Medulla oblongata (tissue), 1 donor: ENCODE data around the gene ZNF688.
"Not testable (repeated sequence)": the region's sequence is repeated elsewhere in the genome, so short reads cannot be mapped to it uniquely, and the experiment has no call there.

Experiments used
- DNase-seq: peaks from one replicate; pipeline ENCODE4 v3.0.0-alpha.2; 2015; ENCODE audit errors: extremely low spot score

ZNF688 gene

DNA sequence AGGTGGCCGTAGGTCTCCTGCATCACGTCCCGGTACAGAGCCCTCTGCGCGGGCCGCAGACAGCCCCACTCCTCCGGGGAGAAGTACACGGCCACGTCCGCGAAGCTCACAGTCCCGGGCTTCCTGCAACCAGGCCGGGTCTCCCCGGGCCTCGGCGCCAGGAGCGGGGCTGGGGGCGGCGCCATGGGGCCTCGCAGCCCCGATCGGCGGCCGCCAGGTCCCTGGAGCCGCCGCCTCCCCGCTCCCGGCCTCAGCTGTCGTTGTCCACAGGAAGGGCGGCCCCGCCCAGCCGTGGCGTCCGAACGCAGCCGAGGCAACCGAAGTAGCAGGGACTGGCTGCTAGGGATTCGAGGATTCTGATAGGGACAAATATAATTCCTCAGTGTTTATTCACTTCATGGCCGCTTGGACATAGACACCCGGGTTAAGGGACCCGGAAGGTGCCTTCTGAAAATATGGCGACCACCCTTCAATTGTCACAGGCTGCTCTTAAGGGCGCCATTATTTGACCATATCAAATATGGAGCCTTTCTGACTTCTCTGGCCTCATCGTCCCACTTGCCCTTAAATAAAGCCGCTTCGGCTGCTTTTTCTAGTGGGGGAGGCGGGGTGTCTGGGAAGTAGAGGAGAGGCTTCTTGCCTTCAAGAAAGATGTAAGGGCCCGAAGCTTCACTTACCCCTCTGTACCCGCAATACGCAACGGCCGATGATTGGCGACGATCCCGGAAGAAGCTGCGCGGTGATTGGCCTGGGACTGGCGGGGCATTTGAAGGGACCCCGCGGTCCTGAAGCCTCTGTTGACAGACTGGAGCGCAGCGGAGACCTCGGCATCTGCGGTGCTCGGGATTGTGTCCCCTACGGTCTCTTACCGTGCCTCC is at the start of gene ZNF688:
TSS of gene ZNF688 (minus strand) at position 270 of the 878 bp plus-strand sequence. CDS start at position 185, 85 bp downstream.
- DNase-seq, result peak; percentile 99

DNA sequence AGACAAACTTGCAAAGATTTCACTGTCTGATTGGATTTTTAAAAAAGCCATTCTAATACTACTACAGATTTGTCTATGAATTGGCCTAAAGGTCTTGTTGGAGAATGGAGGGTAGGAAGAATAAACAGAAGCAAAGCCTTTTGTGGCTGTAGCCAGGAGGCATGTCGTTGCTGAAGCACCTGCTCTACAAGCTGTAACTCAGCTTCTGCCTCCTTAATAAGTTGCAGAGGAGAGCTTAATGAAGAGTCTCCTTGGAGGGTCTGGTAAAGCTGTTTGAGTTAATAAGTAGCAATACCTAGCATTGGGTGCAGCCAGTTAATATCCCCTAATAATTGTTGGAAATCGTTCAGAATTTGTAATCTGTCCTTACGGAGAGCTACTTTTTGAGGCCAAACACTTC is 48.7 kb upstream of the ZNF688 start:
- no peak for DNase-seq

DNA sequence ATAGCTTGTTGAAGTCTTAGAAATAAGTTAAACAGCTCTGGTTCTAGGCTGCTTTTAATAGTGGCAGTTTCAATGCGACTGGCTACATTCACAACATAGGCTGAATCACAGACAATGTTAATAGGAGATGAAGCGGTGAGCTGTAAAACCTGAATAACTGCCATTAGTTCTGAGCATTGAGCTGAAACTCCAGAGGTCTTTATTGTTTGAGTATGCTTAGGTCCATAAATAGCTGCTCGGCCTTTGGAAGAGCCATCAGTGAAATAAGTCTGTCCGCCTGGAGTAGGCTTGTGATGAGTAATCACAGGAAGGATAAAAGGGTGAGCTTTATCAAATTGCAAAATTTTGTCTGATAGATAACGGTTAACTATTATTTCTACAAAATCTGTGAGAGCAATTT is 48.1 kb upstream of the ZNF688 start:
- DNase-seq, result no peak

DNA sequence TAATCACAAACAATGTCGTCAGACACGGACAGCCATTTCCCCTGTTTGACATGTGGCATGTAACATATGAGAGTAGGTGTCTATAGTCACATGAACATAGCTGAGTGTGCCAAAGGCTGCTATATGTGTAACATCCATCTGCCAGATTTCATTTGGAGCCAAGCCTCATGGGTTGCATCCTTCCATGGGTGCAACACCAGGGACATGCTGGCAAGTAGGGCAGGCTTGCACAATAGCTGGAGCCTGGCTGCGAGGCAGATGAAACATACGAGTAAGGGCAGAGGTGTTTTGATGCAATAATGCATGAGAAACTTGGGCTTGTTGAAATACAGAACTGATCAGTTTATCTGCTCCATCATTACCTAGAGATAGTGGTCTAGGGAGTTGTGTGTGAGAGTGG is 47.7 kb upstream of the ZNF688 start:
- DNase-seq, result no peak

DNA sequence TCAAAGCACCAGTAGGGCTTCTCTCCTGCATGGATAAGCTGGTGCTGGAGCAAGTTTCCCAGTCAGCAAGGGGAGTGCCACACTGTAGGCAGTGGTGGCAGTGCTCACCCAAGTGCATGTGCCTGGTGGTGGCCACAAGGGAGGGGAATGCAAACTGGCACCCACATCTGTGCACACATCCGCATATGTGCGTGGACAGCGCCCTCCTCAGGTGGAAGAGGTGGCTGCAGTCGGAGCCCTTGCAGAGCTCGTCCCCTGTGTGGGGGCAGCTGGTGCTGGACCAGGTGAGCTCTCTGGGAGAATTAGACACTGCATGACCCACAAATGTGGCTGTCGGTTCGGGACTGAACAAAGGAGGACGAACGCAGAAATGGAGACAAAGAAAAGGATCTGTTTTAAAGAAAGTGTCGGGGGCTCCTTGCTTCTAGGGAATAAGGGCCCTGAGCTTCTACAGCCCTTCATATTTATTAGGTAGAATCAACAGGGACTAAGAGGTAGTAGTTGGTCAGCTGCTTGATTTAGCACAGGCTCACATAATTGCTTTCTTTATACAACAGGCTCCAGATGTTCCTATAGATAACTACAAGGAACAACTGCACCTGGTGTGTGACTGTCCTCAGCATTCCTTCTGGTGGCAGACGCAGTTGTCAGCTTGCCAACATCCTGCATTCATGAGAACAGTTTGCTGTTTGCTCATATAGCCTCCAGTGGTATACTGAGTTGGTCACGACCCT is 44.0 kb upstream of the ZNF688 start:
- peak; percentile 54 for DNase-seq

DNA sequence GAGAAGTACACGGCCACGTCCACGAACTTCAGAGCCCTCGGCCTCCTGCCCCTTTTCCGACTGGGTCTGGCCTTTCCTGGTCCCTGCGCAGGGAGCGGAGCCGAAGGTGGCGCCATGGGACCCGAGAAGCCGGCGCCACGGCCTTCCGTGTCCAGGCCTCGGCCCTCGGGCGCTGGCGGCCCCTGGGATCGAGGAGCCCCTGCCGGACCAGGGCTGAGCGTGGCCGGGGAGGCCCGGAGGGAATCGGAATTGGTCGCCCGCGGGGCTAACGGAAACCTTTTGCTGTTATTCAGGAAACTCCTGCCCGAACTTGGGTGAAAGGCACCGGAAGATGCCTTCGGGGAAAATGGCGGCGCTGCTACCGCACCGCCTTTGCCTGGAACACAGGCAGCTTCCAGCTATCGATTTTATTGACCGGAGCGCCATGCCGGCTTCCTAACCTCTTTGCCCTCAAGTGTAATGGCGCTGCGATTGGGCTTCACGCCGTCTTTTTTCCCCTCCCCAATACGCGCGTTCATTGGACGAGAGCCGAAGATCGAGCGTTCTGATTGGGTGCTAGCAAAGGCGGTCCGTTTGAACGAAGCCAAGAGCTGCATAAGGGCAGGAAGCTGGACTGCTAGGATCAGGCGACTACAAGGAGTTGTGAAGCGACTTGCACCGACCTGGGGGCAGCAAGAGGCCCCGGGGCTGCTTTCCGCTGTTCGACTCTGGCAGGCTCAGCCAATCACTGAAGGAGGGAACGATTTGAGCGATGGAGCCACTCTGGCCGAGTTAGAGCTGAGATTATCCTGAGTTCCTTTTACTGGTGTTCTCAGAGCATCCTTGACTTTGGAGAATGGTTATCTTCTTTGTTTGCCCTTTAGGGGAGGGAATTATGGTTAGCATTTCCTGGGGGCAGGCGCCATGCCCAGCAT is 38.7 kb upstream of the ZNF688 start, which contains the start of gene ZNF689:
TSS of gene ZNF689 (minus strand) at position 464 of the 914 bp plus-strand sequence. CDS start at position 116, 348 bp downstream.
- DNase-seq, result peak; percentile 99

DNA sequence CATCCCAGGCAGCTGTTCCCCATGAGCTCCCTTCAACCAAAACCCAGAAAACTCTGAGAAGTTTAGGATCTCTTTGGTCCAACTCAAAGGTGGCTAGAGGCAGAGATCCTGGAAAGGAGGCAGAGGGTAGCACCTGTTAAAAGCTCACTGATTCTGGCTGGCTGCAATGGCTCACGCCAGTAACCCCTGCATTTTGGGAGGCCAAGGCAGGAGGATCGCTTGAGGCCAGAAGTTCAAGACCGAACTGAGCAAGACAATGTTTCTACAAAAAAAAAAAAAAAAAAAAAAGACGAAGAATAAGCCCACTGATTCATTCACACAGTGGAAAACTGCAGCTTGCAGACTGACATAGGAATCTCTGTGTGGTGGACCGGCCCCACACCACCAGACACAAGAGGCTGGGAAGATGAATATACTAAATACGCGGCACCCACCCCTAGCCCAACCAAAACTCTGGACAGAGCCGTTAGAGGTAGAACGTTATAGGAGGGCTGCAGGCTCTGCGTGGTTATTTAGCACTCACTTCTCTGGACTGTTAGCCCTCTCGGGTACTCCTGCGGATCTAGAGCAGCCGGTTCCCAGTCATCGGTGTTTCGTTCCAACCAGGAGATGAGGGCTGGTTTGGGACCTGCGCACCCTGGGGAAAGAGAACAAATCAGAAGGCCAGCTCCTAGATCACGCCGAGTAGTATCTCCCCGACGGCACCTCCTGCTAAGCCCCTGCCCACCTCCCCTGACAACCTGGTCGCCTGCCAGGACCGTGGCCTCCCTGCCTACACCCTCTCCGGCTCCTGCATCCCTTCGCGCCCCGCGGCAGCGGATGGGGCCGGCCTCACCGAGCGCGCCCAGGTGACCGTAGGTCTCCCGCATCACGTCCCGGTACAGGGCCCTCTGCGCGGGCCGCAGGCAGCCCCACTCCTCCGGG is 37.8 kb upstream of the ZNF688 start:
- peak; percentile 24 for DNase-seq

DNA sequence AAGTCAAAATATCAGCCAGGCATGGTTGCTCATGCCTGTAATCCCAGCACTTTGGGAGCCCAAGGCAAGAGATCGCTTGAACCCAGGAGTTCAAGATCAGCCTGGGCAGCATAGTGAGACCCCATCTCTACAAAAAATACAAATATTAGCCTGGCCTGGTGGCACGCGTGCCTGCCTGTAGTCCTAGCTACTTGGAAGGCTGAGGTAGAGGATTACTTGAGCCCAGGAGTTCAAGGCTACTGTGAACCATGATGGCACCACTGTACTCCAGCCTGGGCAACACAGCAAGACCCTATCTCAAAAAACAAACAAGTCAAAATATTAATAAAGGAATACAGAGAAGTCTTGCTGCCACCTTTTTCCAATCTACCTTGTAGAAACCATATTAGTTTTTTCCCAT is 34.5 kb upstream of the ZNF688 start:
- DNase-seq, result no peak

DNA sequence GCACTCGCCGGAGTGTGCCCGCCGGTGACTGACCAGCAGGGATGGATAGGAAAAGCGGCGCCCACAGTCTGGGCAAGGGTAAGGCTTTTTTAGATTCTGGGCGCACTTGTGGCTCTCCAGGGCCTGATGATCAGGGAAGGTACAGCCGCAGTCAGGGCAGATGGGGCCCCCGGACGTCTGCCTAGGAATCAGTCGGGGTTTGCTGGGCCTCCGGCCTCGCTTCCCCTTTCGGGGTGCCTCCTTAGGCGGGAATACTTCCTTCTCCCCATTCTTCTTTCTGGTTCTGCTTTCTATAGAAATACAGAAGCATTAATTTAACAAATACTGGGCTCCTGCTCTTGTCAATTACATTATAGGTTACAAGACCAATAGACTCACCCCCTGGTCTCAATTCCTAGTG is 33.6 kb upstream of the ZNF688 start:
- DNase-seq, result peak; percentile 42

DNA sequence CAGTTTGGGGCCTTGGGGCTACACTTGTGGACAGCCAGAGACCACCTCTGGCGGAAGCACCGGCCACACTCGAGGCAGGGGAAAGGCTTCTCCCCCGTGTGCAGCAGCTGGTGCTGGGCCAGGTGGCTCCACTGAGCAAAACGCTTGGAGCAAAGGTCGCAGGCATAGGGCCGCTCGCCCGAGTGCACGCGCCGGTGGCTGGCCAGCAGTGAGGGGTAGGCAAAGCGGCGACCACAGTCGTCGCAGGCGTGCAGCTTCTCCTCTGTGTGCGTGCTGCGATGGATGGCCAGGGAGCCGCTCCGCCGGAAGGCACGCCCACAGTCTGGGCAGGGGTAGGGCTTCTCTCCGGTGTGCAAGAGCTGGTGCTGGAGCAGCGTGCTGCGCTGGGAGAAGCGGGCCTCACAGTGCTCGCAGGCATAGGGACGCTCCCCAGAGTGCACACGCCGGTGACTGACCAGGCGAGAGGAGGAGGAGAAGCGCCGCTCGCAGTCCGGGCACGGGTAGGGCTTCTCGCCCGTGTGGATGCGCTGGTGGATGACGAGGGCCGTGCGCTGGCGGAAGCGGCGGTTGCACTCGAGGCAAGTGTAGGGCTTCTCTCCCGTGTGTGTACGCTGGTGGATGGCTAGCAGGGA is 32.9 kb upstream of the ZNF688 start:
- no peak for DNase-seq

DNA sequence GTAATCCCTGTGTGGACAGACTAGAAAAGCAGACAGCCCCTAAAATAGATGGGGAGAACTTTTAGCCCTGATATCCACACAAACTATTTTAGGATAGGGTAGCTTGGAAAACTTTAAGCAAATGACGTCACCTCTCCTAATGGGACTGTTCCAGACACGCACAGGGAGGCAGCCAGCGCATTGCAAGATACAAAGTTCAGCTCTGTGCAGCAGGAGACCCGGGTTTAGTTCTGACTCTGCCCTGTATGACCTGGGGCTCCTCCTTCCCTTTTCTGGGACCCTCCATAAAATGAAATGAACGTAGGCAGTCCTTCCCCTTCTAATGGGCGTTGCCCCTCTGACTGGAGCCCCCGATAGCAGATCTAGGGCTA is 32.4 kb upstream of the ZNF688 start:
- DNase-seq, result no peak

DNA sequence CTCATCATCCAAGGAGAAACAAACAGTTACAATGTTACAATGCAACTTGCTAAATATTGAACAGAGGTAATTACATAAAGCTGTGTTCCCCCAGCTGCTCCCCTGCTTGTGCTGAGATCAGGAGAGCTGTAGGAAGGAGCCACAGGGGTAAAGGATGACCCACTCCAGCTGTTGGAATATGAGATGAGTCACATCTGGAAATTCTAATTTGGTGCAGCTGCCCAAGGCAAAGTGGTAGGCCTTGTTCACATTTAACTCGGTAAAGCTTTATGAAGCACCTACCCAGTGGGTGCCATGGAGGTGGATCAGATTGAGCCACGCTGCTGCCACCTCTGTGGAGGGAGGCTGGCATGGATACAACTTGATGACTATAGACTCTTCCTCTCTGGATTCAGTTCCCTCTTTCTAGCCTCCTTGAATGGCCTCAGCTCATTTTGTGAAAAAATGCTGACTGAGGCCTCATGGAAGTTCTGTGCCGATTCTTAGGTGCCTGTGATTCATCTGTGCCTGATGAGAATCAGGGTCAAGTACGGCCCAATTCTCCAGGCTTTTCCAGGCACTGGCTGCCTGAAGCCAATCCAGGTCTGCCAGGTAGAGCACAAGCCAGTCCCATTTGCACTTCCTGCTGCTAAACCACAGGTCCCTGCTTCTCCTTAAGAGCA is 31.2 kb upstream of the ZNF688 start:
- peak; percentile 39 for DNase-seq

DNA sequence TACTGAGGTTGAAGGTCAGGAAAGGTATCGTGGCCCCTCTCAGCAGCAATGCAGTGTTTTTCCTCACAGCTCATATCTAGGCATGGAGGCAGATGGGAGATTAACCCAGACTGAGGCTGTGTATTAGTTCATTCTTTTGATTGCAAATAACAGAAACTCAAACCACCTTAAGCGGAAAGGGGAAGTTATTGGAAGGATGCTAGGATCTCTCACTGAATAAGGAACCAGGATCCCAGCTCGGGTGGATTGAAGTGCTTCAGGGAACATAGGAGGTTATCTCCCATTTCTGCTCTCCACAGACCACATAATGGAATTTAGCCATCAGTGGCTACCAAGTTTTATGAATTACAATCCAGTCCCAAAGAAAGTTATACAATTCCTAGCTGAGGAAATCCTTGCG is 30.5 kb upstream of the ZNF688 start:
- DNase-seq, result no peak

DNA sequence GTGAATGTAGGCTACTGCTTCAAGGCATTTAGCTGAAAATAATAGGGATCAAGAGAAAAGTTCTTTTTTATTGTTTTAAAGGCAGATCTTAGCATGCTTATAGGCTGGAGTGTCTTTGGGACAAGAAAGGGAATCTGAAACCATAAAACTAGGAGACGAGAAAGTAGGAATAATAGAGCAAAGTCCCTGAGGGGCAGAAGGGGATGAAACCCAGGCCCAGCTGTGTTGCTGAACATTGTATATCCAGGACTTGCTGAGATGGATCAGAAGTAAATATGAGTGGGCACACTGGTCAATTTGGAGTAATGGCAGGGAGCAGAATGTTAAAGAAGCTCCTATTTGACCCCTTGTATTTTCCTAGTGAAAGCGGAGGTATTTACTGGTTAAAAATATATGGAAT is 29.4 kb upstream of the ZNF688 start:
- no peak for DNase-seq

DNA sequence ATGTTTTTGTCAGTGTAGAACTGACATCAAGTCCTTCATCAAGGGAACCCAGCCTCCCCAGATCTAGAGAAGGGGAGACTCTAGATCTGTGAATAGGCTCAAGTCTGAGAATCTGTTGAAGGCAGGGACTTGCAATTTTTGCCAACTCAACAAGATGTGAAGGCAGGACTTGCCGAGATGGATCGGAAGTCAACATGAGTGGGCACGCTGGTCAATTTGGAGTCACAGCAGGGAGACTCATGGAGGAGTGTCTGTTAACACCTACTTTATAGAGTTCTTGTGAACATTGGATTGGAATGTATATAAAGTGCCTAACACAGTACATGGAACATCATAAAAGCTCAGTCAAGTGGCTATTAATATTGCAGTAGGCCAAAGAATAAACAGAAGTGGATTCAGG is 28.7 kb upstream of the ZNF688 start:
- DNase-seq, result no peak

DNA sequence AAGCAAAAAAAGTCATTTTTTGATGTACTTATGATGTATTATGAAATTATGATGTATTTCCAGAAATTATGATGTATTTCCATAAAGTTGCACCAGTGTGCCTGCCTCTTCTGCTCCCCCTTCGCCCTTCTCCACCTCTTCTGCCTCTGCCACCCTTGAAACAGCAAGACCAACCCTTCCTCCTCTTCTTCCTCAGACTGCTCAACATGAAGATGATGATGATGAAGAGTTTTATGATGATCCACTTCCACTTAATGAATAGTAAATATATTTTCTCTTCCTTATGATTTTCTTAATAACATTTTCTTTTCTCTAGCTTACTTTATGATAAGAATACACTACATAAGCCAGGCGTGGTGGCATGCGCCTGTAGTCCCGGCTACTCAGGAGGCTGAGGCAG is 21.4 kb upstream of the ZNF688 start:
- no peak for DNase-seq

DNA sequence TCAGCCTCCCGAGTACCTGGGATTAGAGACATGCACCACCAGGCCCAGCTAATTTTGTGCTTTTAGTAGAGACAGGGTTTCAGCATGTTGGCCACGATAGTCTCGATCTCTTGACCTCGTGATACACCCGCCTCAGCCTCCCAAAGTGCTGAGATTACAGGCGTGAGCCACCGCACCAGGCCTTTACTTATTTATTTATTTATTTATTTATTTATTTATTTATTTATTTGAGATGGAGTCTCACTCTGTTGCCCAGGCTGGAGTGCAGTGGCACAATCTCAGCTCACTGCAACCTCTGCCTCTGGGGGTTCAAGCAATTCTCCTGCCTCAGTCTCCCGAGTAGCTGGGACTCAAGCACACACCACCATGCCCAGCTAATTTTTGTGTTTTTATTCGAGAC is 19.4 kb upstream of the ZNF688 start:
- not testable (repeated sequence) for DNase-seq

DNA sequence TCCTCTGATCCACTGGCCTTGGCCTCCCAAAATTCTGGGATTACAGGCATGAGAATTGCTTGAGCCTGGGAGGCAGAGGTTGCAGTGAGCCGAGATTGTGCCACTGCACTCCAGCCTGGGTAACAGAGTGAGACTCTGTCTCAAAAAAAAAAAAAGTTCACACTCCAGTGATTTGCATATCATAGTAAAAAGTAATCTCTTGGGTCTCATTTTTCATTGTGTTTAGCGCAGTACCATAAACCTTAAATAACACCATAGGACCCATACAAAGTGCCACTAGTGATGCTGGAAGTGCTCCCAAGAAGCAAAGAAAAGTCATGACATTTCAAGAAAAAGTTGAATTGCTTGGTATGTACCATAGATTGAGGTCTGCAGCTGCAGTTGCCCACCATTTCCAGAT is 18.1 kb upstream of the ZNF688 start:
- not testable (repeated sequence) for DNase-seq

DNA sequence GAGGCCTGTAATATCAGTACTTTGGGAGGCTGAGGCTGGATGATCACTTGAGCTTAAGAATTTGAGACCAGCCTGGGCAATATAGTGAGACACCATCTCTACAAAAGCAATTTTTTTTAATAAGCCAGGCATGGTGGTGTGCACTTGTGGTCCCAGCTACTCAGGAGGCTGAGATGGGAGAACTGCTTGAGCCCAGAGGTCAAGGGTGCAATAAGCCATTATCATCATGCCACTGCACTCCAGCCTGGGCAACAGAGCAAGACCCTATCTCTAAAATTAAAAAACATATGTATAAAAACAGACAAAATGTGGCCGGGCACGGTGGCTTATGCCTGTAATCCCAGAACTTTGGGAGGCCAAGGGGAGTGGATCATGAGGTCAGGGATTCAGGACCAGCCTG is 17.1 kb upstream of the ZNF688 start:
- no peak for DNase-seq
